ENCODE data around the gene COG1.

- TF ChIP-seq CHD1 (IDR thresholded peaks at IDR 0.05; ENCODE audit: low read length) (no peak), ZNF24 (IDR thresholded peaks at IDR 0.05) (no peak), ZNF3 (CRISPR knock-in tag; IDR thresholded peaks at IDR 0.05) (no peak), EWSR1 (IDR thresholded peaks at IDR 0.05; ENCODE audit: borderline replicate concordance, low read depth, partially characterized antibody) (no peak), NR2F6 (CRISPR knock-in tag; IDR thresholded peaks at IDR 0.05) (no peak)
- TF ChIP-seq, protein P1, sequence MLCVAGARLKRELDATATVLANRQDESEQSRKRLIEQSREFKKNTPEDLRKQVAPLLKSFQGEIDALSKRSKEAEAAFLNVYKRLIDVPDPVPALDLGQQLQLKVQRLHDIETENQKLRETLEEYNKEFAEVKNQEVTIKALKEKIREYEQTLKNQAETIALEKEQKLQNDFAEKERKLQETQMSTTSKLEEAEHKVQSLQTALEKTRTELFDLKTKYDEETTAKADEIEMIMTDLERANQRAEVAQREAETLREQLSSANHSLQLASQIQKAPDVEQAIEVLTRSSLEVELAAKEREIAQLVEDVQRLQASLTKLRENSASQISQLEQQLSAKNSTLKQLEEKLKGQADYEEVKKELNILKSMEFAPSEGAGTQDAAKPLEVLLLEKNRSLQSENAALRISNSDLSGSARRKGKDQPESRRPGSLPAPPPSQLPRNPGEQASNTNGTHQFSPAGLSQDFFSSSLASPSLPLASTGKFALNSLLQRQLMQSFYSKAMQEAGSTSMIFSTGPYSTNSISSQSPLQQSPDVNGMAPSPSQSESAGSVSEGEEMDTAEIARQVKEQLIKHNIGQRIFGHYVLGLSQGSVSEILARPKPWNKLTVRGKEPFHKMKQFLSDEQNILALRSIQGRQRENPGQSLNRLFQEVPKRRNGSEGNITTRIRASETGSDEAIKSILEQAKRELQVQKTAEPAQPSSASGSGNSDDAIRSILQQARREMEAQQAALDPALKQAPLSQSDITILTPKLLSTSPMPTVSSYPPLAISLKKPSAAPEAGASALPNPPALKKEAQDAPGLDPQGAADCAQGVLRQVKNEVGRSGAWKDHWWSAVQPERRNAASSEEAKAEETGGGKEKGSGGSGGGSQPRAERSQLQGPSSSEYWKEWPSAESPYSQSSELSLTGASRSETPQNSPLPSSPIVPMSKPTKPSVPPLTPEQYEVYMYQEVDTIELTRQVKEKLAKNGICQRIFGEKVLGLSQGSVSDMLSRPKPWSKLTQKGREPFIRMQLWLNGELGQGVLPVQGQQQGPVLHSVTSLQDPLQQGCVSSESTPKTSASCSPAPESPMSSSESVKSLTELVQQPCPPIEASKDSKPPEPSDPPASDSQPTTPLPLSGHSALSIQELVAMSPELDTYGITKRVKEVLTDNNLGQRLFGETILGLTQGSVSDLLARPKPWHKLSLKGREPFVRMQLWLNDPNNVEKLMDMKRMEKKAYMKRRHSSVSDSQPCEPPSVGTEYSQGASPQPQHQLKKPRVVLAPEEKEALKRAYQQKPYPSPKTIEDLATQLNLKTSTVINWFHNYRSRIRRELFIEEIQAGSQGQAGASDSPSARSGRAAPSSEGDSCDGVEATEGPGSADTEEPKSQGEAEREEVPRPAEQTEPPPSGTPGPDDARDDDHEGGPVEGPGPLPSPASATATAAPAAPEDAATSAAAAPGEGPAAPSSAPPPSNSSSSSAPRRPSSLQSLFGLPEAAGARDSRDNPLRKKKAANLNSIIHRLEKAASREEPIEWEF (CRISPR knock-in tag; IDR thresholded peaks at IDR 0.05), result no peak
These were observed 10.4 kb downstream of the COG1 start for GRCh38 chr17:73203135-73203787.

All from K562 (cell line).